Endothelial cell of umbilical vein (primary cell): Measurements from ENCODE around the gene SSRP1.

Experiments used
- EZH2 ChIP-seq: IDR thresholded peaks from 2 replicates; pipeline ENCODE4 v1.6.1; 2012; ENCODE audit warnings: borderline replicate concordance, low read depth, mild to moderate bottlenecking, moderate library complexity, low read length, inconsistent platforms; ENCODE audit not compliant: severe bottlenecking
- POLR2A ChIP-seq: IDR thresholded peaks from 2 replicates; pipeline ENCODE4 v1.6.1; 2012; ENCODE audit warnings: low read depth, mild to moderate bottlenecking, control low read depth, low read length
- POLR2AphosphoS5 ChIP-seq: IDR thresholded peaks from 2 replicates; pipeline ENCODE4 v1.6.1; 2012; ENCODE audit warnings: low read depth, mild to moderate bottlenecking, control low read depth, low read length, moderate library complexity; ENCODE audit not compliant: insufficient read depth
- TF ChIP-seq, protein P1 (sequence below), 2 donors: IDR thresholded peaks; 1 replicate in 1 of 2; 2 replicates in 1 of 2; pipeline ENCODE4 v1.5.1; 2011; ENCODE audit warnings: low read length in 2 of 2, mild to moderate bottlenecking in 2 of 2, moderate library complexity in 2 of 2, control low read depth in 1 of 2, inconsistent platforms in 1 of 2, low read depth in 1 of 2; ENCODE audit not compliant: insufficient read depth in 1 of 2; ENCODE audit errors: extremely low read depth in 1 of 2

DNA sequence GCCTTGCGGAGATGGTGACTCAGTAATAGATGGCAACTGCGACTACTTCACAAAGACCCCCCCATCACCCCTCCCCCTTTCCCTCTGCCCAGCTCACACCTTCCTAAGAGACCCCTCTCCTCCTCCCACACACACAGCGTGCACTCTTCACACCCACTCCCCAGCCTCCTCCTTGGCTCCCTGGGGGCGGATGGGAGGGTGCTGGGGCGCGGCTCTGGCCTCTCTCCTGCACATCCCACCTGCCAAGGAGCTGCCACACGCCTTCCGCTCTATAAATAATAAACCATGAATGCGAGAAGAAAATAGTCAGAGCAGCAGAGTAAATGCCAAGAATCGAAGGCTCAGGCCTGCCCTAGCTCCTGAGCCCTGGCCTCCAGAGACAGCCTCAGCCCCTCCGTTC, 7.0 kb upstream of the SSRP1 start:
- TF ChIP-seq, protein P1, sequence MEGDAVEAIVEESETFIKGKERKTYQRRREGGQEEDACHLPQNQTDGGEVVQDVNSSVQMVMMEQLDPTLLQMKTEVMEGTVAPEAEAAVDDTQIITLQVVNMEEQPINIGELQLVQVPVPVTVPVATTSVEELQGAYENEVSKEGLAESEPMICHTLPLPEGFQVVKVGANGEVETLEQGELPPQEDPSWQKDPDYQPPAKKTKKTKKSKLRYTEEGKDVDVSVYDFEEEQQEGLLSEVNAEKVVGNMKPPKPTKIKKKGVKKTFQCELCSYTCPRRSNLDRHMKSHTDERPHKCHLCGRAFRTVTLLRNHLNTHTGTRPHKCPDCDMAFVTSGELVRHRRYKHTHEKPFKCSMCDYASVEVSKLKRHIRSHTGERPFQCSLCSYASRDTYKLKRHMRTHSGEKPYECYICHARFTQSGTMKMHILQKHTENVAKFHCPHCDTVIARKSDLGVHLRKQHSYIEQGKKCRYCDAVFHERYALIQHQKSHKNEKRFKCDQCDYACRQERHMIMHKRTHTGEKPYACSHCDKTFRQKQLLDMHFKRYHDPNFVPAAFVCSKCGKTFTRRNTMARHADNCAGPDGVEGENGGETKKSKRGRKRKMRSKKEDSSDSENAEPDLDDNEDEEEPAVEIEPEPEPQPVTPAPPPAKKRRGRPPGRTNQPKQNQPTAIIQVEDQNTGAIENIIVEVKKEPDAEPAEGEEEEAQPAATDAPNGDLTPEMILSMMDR (IDR thresholded peaks at IDR 0.05; ENCODE audit: extremely low read depth in 1 of 2, insufficient read depth in 1 of 2, low read depth in 1 of 2, low read length in 2 of 2): no peak
- no peak for TF ChIP-seq EZH2
- no peak for TF ChIP-seq POLR2A
- no peak for TF ChIP-seq POLR2AphosphoS5
